Caco-2 (cell line): Measurements from ENCODE around the gene TCERG1L. TPM values are rescaled to one million over a fixed set of nuclear protein-coding genes. Genes with fewer than 3 reads are reported as not detected.

Source experiments
- BruUV-seq: library from RNA; stranded (reverse); fragments of 400-500 nt; replicated peaks from 2 replicates; lab custom pipeline; 2021; lab: Mats Ljungman, UMichigan
- CTCF ChIA-PET: fragments of 300-600 bp; sonication (Branson Sonifier 250); formaldehyde crosslinking; loops from one replicate; lab custom pipeline; 2022; ENCODE audit warnings: antibody characterized with exemption; lab: Charles Lee
- POLR2A ChIA-PET: fragments of 300-600 bp; sonication (Branson Sonifier 250); formaldehyde crosslinking; loops from one replicate; lab custom pipeline; 2022; ENCODE audit warnings: antibody characterized with exemption; lab: Charles Lee
- DNase-seq, 2 experiments: peaks; one replicate each; pipeline versions ENCODE4 v3.0.0 to v3.0.0-alpha.2; 2020 to 2022
- H3K27me3 ChIP-seq: replicated peaks from 2 replicates; pipeline ENCODE4 v1.6.0; 2011; ENCODE audit warnings: low read length; ENCODE audit not compliant: control insufficient read depth, insufficient read depth
- H3K36me3 ChIP-seq: 2 replicates; pipeline ENCODE4 v1.5.1; 2011; ENCODE audit warnings: low read length; ENCODE audit not compliant: control insufficient read depth, insufficient read depth
- H3K4me1 ChIP-seq: fragments of 250-450 bp; sonication (Bioruptor Pico); 2 replicates; pipeline ENCODE4 v1.5.1; 2020; ENCODE audit warnings: mild to moderate bottlenecking
- H3K4me3 ChIP-seq: 2 replicates; pipeline ENCODE4 v1.5.1; 2011; ENCODE audit warnings: low read depth, mild to moderate bottlenecking, control low read depth, low read length
- H3K9me3 ChIP-seq: fragments of 250-450 bp; sonication (Bioruptor Pico); 2 replicates; pipeline ENCODE4 v1.5.1; 2020; ENCODE audit warnings: mild to moderate bottlenecking, moderate library complexity
- H3K27ac Mint-ChIP-seq: one replicate; pipeline ENCODE4 v1.8.0; 2022; ENCODE audit warnings: mixed read lengths; ENCODE audit not compliant: unreplicated experiment
- H3K27me3 Mint-ChIP-seq: one replicate; pipeline ENCODE4 v1.8.0; 2022; ENCODE audit warnings: mixed read lengths; ENCODE audit not compliant: insufficient read depth, unreplicated experiment
- H3K36me3 Mint-ChIP-seq: one replicate; pipeline ENCODE4 v1.8.0; 2022; ENCODE audit warnings: mild to moderate bottlenecking, mixed read lengths; ENCODE audit not compliant: insufficient read depth, unreplicated experiment
- H3K4me1 Mint-ChIP-seq: one replicate; pipeline ENCODE4 v1.8.0; 2022; ENCODE audit warnings: low read depth, mixed read lengths; ENCODE audit not compliant: unreplicated experiment
- H3K4me3 Mint-ChIP-seq: one replicate; pipeline ENCODE4 v1.8.0; 2022; ENCODE audit warnings: mild to moderate bottlenecking, moderate library complexity, mixed read lengths; ENCODE audit not compliant: unreplicated experiment
- H3K9me3 Mint-ChIP-seq: one replicate; pipeline ENCODE4 v1.8.0; 2022; ENCODE audit warnings: mixed read lengths; ENCODE audit not compliant: unreplicated experiment
- CTCF ChIP-seq, 2 experiments: fragments of 200-600 bp in 1 of 2; IDR thresholded peaks; 1 replicate in 1 of 2; 2 replicates in 1 of 2; pipeline versions ENCODE4 v1.5.1 to v1.8.0; 2011 to 2022; ENCODE audit warnings: antibody characterized with exemption in 1 of 2, control low read depth in 1 of 2, inconsistent platforms in 1 of 2, low read depth in 1 of 2, low read length in 1 of 2, mild to moderate bottlenecking in 1 of 2, moderate library complexity in 1 of 2; ENCODE audit not compliant: insufficient read depth in 1 of 2, severe bottlenecking in 1 of 2, unreplicated experiment in 1 of 2
- intact Hi-C: fragments of 100-400 bp; cut with micrococcal nuclease; formaldehyde crosslinking; loops from one replicate; pipeline ENCODE4 v1.10.0; 2022; ENCODE audit not compliant: unreplicated experiment
- total RNA-seq: library from RNA; stranded (reverse); gene quantifications from 2 replicates; pipeline ENCODE4 v1.2.3, GENCODE V29; 2022

The TCERG1L gene
- total RNA-seq, 1 experiment from 2014 or later: not detected

DNA sequence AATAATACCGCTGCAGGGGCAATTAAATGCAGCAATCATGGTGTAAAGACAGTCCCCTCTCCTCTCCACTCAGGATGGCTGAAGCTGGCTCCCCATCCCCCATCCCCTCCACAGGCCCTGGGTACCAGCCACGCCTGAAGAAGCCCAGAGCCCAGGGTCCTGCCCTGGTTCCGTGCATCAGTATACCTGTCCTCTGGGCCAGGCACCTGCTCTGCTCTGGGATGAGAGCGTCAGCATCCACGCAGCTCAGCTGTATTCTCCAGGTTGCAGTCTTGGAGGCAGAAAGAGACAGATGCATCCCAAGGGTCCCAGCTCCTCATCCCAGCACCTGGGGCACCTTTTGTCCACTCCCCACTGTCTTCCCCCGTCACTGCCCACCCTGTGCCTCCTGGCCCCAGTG is 233.8 kb downstream of the TCERG1L start:
- no peak for TF ChIP-seq CTCF (IDR thresholded peaks at IDR 0.05; ENCODE audit: insufficient read depth in 1 of 2, low read depth in 1 of 2, low read length in 1 of 2, severe bottlenecking in 1 of 2, unreplicated experiment in 1 of 2)
- ChIA-PET POLR2A (no interaction called here), CTCF (no interaction called here)
- no TSS peak for BruUV-seq
- no peak overlapping the region for H3K4me3 ChIP-seq
- H3K27ac Mint-ChIP-seq: no peak overlapping the region
- no peaks in the 10 kb centered on the region for H3K4me1 ChIP-seq
- no peak overlapping the region for H3K4me3 Mint-ChIP-seq
- intact Hi-C loops: no loop called here
- H3K9me3 ChIP-seq: no peaks in the 10 kb centered on the region
- no peaks in the 10 kb centered on the region for H3K27me3 Mint-ChIP-seq
- no peaks in the 10 kb centered on the region for H3K36me3 ChIP-seq
- DNase-seq: no peak
- no peaks in the 10 kb centered on the region for H3K36me3 Mint-ChIP-seq
- H3K27me3 ChIP-seq: no peaks in the 10 kb centered on the region
- no peaks in the 10 kb centered on the region for H3K9me3 Mint-ChIP-seq
- H3K4me1 Mint-ChIP-seq: no peaks in the 10 kb centered on the region

DNA sequence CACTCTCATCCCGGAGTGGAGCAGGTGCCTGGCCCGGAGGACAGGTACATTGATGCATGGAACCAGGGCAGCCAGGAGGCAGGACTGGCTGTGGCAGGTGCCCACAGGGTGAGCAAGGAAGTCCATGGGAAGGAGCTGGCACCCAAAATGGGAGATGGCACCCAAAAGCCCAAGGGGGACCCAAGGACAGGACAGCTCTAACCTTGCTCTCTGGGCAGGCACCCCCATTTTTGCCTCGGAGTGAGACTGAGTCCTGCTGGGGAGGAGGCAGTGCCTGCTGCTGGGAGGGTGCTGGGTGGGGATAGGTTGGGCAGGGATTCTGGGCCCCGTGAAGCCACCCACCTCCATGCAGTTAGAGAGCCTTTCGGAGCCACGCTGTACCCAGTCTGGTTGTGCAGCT is 234.5 kb downstream of the TCERG1L start:
- TF ChIP-seq CTCF (IDR thresholded peaks at IDR 0.05; ENCODE audit: insufficient read depth in 1 of 2, low read depth in 1 of 2, low read length in 1 of 2, severe bottlenecking in 1 of 2, unreplicated experiment in 1 of 2): no peak
- Histone ChIP-seq H3K36me3 (no peaks in the 10 kb centered on the region), H3K4me3 (no peak overlapping the region), H3K27me3 (no peaks in the 10 kb centered on the region), H3K4me1 (no peaks in the 10 kb centered on the region), H3K9me3 (no peaks in the 10 kb centered on the region)
- Mint-ChIP-seq H3K9me3 (no peaks in the 10 kb centered on the region), H3K27me3 (no peaks in the 10 kb centered on the region), H3K27ac (no peak overlapping the region), H3K4me3 (no peak overlapping the region), H3K4me1 (no peaks in the 10 kb centered on the region), H3K36me3 (no peaks in the 10 kb centered on the region)
- DNase-seq: no peak
- ChIA-PET POLR2A (no interaction called here), CTCF (no interaction called here)
- BruUV-seq: no TSS peak
- intact Hi-C loops: no loop called here

DNA sequence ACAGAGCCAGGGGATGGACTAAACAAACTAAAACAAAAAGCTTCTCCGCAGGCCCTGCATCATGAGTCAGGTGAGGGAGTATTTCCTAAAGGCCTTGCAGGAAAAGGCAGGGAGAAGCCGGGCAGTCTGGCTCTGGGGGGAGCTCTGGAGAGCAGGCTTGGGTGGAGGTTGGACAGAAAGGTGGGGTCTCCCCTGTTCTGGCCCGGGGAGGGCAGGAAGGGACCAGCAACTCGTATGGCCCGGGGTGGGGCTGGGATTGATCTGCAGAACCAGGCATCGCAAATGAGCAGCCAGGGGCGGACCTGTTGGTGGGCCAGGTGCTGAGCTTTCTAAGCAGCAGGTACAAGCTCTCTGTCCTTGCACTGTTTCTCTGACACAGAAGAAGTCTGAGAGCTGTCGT is 235.2 kb downstream of the TCERG1L start:
- no peak for TF ChIP-seq CTCF (IDR thresholded peaks at IDR 0.05; ENCODE audit: insufficient read depth in 1 of 2, low read depth in 1 of 2, low read length in 1 of 2, severe bottlenecking in 1 of 2, unreplicated experiment in 1 of 2)
- intact Hi-C loops: no loop called here
- Mint-ChIP-seq H3K27me3 (no peaks in the 10 kb centered on the region), H3K36me3 (no peaks in the 10 kb centered on the region), H3K4me3 (no peak overlapping the region), H3K27ac (no peak overlapping the region), H3K4me1 (no peaks in the 10 kb centered on the region), H3K9me3 (no peaks in the 10 kb centered on the region)
- ChIA-PET POLR2A (no interaction called here), CTCF (no interaction called here)
- no TSS peak for BruUV-seq
- Histone ChIP-seq H3K27me3 (no peaks in the 10 kb centered on the region), H3K9me3 (no peaks in the 10 kb centered on the region), H3K4me1 (no peaks in the 10 kb centered on the region), H3K36me3 (no peaks in the 10 kb centered on the region), H3K4me3 (no peak overlapping the region)
- DNase-seq: no peak
